ENCODE measurements around the gene PSMD5. TPM values are rescaled to one million over a fixed set of nuclear protein-coding genes. Genes with fewer than 3 reads are reported as not detected.

The PSMD5 gene
- total RNA-seq, 1 donor from 2014 or later: 56.1 TPM

- H3K4me1 Mint-ChIP-seq: no peaks in the 10 kb centered on the region
- H3K4me3 Mint-ChIP-seq: no peak overlapping the region
- TF ChIP-seq, protein P1, sequence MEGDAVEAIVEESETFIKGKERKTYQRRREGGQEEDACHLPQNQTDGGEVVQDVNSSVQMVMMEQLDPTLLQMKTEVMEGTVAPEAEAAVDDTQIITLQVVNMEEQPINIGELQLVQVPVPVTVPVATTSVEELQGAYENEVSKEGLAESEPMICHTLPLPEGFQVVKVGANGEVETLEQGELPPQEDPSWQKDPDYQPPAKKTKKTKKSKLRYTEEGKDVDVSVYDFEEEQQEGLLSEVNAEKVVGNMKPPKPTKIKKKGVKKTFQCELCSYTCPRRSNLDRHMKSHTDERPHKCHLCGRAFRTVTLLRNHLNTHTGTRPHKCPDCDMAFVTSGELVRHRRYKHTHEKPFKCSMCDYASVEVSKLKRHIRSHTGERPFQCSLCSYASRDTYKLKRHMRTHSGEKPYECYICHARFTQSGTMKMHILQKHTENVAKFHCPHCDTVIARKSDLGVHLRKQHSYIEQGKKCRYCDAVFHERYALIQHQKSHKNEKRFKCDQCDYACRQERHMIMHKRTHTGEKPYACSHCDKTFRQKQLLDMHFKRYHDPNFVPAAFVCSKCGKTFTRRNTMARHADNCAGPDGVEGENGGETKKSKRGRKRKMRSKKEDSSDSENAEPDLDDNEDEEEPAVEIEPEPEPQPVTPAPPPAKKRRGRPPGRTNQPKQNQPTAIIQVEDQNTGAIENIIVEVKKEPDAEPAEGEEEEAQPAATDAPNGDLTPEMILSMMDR (IDR thresholded peaks at IDR 0.05; ENCODE audit: unreplicated experiment): no peak
- H3K27ac Mint-ChIP-seq: no peak overlapping the region
- no peaks in the 10 kb centered on the region for H3K27me3 Mint-ChIP-seq (ENCODE audit: low read depth)
- H3K36me3 Mint-ChIP-seq: peaks cover 35% of the 10 kb centered on the region
- DNase-seq (ENCODE audit: low spot score in 2 of 2, unreplicated experiment in 2 of 2): no peak
- H3K9me3 Mint-ChIP-seq: no peaks in the 10 kb centered on the region
Observed at GRCh38 chr9:120767451-120767850, 75.3 kb downstream of the PSMD5 start.

Other genes with a start within 250 kb of the PSMD5 start
- 15.7 to 16.3 TPM (median 15.7 TPM) in 3 replicates for gene MEGF9, start 128.5 kb downstream of the PSMD5 start, total RNA-seq
- 67.5 to 69.5 TPM (median 68.6 TPM) in 3 replicates for gene FBXW2, start 49.5 kb downstream of the PSMD5 start, total RNA-seq
- 36.0 to 44.5 TPM (median 41.6 TPM) in 3 replicates for gene PHF19, start 34.3 kb upstream of the PSMD5 start, total RNA-seq
- gene TRAF1, start 83.9 kb upstream of the PSMD5 start, total RNA-seq: 7.7 to 8.2 TPM (median 8.0 TPM) in 3 replicates
- gene C5, start 207.4 kb upstream of the PSMD5 start, total RNA-seq: 3.1 to 4.0 TPM (median 4.0 TPM) in 3 replicates
- gene CNTRL, start 232.0 kb upstream of the PSMD5 start, total RNA-seq: 23.3 to 26.1 TPM (median 23.8 TPM) in 3 replicates

Data from mesothelial cell of epicardium (in vitro differentiated cells).